Liver (tissue), 9 donors: Measurements from ENCODE around the gene MERTK. TPM values are rescaled to one million over a fixed set of nuclear protein-coding genes. Genes with fewer than 3 reads are reported as not detected.

Source experiments
- DNase-seq: peaks from one replicate; pipeline ENCODE4 v3.0.0-alpha.2; 2017; ENCODE audit warnings: low spot score
- H3K27ac ChIP-seq, 2 donors: one replicate each; pipeline ENCODE4 v1.7.0; 2013; ENCODE audit warnings: inconsistent platforms in 2 of 2, low read length in 2 of 2, control low read depth in 1 of 2, low read depth in 1 of 2, mild to moderate bottlenecking in 1 of 2
- H3K27me3 ChIP-seq, 4 donors: one replicate each; pipeline versions ENCODE4 v1.6.1 to v1.7.0; 2013; ENCODE audit warnings: low read length in 3 of 4, inconsistent platforms in 1 of 4, mild to moderate bottlenecking in 1 of 4, moderate library complexity in 1 of 4; ENCODE audit not compliant: control insufficient read depth in 4 of 4, insufficient read depth in 4 of 4
- H3K36me3 ChIP-seq, 4 donors: one replicate each; pipeline versions ENCODE4 v1.6.1 to v1.7.0; 2013; ENCODE audit warnings: low read length in 3 of 4, mild to moderate bottlenecking in 3 of 4, low read depth in 1 of 4, moderate library complexity in 1 of 4; ENCODE audit not compliant: control insufficient read depth in 4 of 4, insufficient read depth in 3 of 4
- H3K4me1 ChIP-seq, 4 donors: one replicate each; pipeline versions ENCODE4 v1.6.1 to v1.7.0; 2013; ENCODE audit warnings: low read length in 3 of 4, mild to moderate bottlenecking in 3 of 4, moderate library complexity in 1 of 4; ENCODE audit not compliant: control insufficient read depth in 4 of 4, insufficient read depth in 4 of 4
- H3K4me3 ChIP-seq, 3 donors: one replicate each; pipeline versions ENCODE4 v1.6.1 to v1.7.0; 2013; ENCODE audit warnings: low read length in 3 of 3, control low read depth in 1 of 3, low read depth in 1 of 3, mild to moderate bottlenecking in 1 of 3
- H3K9ac ChIP-seq, 2 donors: one replicate each; pipeline ENCODE4 v1.7.0; 2013; ENCODE audit warnings: low read length in 2 of 2, mild to moderate bottlenecking in 2 of 2, moderate library complexity in 2 of 2, control low read depth in 1 of 2, low read depth in 1 of 2
- H3K9me3 ChIP-seq, 4 donors: one replicate each; pipeline versions ENCODE4 v1.6.1 to v1.7.0; 2013; ENCODE audit warnings: low read length in 3 of 4; ENCODE audit not compliant: control insufficient read depth in 4 of 4
- EGR1 ChIP-seq, 2 donors: IDR thresholded peaks; 2 replicates each; pipeline ENCODE4 v1.6.1; 2016 to 2018; ENCODE audit warnings: antibody characterized with exemption in 2 of 2, low read depth in 2 of 2
- FOXA1 ChIP-seq: IDR thresholded peaks from 2 replicates; pipeline ENCODE4 v1.6.1; 2016; ENCODE audit warnings: antibody characterized with exemption
- FOXA2 ChIP-seq: IDR thresholded peaks from 2 replicates; pipeline ENCODE4 v1.6.1; 2016; ENCODE audit warnings: antibody characterized with exemption
- GABPA ChIP-seq, 2 donors: IDR thresholded peaks in 1 of 2; conservative IDR thresholded peaks in 1 of 2; 2 replicates each; pipeline ENCODE4 v1.6.1; 2016; ENCODE audit warnings: antibody characterized with exemption in 2 of 2, mild to moderate bottlenecking in 1 of 2, moderate library complexity in 1 of 2
- HNF4A ChIP-seq, 2 donors: conservative IDR thresholded peaks; 2 replicates each; pipeline ENCODE4 v1.6.1; 2016; ENCODE audit warnings: antibody characterized with exemption in 2 of 2, mild to moderate bottlenecking in 2 of 2
- HNF4G ChIP-seq: IDR thresholded peaks from 2 replicates; pipeline ENCODE4 v1.6.1; 2016; ENCODE audit warnings: antibody characterized with exemption
- JUND ChIP-seq, 2 donors: IDR thresholded peaks; 2 replicates each; pipeline ENCODE4 v1.6.1; 2016; ENCODE audit warnings: antibody characterized with exemption in 2 of 2
- NR2F2 ChIP-seq: IDR thresholded peaks from 2 replicates; pipeline ENCODE4 v1.6.1; 2016; ENCODE audit warnings: antibody characterized with exemption
- RAD21 ChIP-seq, 2 donors: IDR thresholded peaks; 2 replicates each; pipeline ENCODE4 v1.6.1; 2016; ENCODE audit warnings: antibody characterized with exemption in 2 of 2, mild to moderate bottlenecking in 2 of 2
- RXRA ChIP-seq, 2 donors: IDR thresholded peaks; 2 replicates each; pipeline ENCODE4 v1.6.1; 2017 to 2018; ENCODE audit warnings: antibody characterized with exemption in 2 of 2, mild to moderate bottlenecking in 1 of 2
- SP1 ChIP-seq: IDR thresholded peaks from 2 replicates; pipeline ENCODE4 v1.6.1; 2018; ENCODE audit warnings: antibody characterized with exemption, mild to moderate bottlenecking
- TAF1 ChIP-seq: conservative IDR thresholded peaks from 2 replicates; pipeline ENCODE4 v1.6.1; 2016; ENCODE audit warnings: antibody characterized with exemption, mild to moderate bottlenecking
- YY1 ChIP-seq: IDR thresholded peaks from 2 replicates; pipeline ENCODE4 v1.6.1; 2016; ENCODE audit warnings: antibody characterized with exemption, mild to moderate bottlenecking
- WGBS: extraction: QIAGEN DNeasy Blood & Tissue Kit; methylation state at CpG from one replicate; pipeline ENCODE4 v1.1.7; 2013; 5-methylcytosine and 5-hydroxymethylcytosine counted together
- polyA plus RNA-seq, 2 donors: library from polyadenylated mRNA; stranded (reverse) in 1 of 2; unstranded in 1 of 2; fragments of 200-250 nt in 1 of 2; fragments of >200 nt in 1 of 2; fragmentation: Nextera tagmentation in 1 of 2; extraction: Ambion mirVana in 1 of 2; gene quantifications; one replicate each; pipeline versions ENCODE4 v1.2.1 to v1.2.3, GENCODE V29; 2013 to 2015
- total RNA-seq, 2 donors: library from RNA; depleted of rRNA; stranded (reverse); fragments of >200 nt; gene quantifications; one replicate each; pipeline ENCODE4 v1.2.3, GENCODE V29; 2014
- TF ChIP-seq, protein P1 (sequence below): IDR thresholded peaks from 2 replicates; pipeline ENCODE4 v1.6.1; 2016; ENCODE audit warnings: antibody characterized with exemption
- TF ChIP-seq, protein P2 (sequence below): IDR thresholded peaks from 2 replicates; pipeline ENCODE4 v1.6.1; 2016; ENCODE audit warnings: antibody characterized with exemption
- TF ChIP-seq, protein P3 (sequence below): IDR thresholded peaks from 2 replicates; pipeline ENCODE4 v1.6.1; 2016; ENCODE audit warnings: antibody characterized with exemption
- TF ChIP-seq, protein P4 (sequence below): IDR thresholded peaks from 2 replicates; pipeline ENCODE4 v1.6.1; 2016; ENCODE audit warnings: antibody characterized with exemption, mild to moderate bottlenecking
- donor health status: healthy.
- donor health status: healthy.
- donor health status: healthy.
- donor health status: healthy.
- donor health status: healthy.

MERTK gene
- total and polyA plus RNA-seq, 4 donors: 6.3 to 34.1 (median 8.2) TPM

DNA sequence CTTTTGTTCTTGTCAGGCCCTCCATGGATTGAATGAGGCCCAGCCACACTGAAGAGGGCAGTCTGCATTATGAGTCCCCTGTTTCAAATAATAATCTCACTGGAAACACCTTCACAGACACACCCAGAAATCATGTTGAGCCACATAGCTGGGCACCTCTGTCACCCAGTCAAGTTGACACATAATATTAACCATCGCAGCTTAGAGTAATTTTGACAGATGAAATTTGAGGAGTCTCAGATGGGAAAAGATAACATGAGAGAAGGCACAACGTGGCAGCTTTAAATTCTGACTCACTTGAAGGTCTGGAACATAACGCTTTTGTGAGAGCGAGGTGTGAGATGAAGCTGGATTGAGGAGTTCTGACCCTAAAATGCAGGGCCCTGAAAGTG is 85.8 kb downstream of the MERTK start (continued):
- TF ChIP-seq YY1 (no peak), HNF4A (conservative IDR thresholded peaks at IDR 0.05) (no peak), FOXA2 (no peak), FOXA1 (no peak)

DNA sequence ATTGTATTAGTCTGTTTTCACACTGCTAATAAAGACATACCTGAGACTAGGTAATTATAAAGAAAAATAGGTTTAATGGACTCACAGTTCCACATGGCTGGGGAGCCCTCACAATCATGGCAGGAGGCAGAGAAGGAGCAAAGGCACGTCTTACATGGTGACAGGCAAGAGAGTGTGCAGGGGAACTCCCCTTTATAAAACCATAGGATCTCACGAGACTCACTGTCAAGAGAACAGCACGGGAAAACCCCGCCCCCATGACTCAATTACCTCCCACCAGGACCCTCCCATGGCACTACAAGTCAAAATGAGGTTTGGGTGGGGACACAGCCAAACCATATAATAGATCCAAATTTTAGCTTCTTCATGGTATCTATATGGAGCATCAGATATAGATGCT is 87.1 kb downstream of the MERTK start:
- Histone ChIP-seq H3K27me3 (no peaks in the 10 kb centered on the region), H3K9ac (no peak overlapping the region), H3K4me3 (no peak overlapping the region), H3K27ac (no peak overlapping the region), H3K36me3 (peaks cover 3 to 39% (median 30%) of the 10 kb centered on the region in 4 donors), H3K9me3 (no peaks in the 10 kb centered on the region), H3K4me1 (no peaks in the 10 kb centered on the region)
- TF ChIP-seq YY1 (no peak), NR2F2 (no peak), RAD21 (IDR thresholded peaks at IDR 0.05) (no peak)
- 90% methylated on average over 4 of the region's 4 CpGs for WGBS
- no peak for DNase-seq

DNA sequence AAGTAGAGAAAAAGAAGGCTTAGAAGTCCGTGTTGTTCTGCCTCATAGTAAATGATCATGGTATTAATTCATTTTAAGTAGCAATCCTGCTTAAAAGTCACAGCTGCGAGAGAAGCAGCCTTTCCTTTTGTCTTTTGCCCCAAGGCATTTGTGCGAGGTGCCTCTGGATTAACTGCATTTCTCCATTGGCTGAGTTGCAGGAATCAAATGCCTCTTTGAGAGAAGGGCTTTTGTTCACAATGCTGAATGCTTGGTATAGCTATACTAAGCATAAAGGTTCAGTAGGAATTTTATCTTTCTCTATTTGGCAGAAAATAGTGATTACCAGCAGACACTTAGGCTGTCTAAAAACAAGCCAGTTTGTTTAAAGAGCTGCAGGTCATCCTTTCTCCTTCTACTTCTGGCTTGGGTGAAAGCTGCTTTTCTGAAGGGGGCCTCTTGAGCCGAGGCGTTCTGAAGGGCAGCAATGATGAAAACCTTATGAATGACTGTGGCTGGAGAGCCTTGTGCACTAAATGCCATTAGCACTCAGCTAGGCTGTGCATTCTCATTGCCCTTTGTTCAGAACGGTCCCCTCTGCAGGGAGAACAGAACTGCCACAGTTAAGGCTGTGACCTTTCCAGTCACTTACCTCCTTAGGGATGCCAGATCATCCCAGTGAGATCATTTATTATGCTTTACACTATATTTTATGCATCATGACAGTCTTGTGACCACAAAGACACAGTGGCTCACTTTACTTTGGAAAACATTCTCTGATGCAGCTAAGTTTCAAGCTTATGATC is 87.9 kb downstream of the MERTK start:
- Histone ChIP-seq H3K4me3 (no peak overlapping the region), H3K9me3 (no peaks in the 10 kb centered on the region), H3K27ac (no peak overlapping the region), H3K36me3 (peaks cover 3 to 39% (median 30%) of the 10 kb centered on the region in 4 donors), H3K9ac (no peak overlapping the region), H3K27me3 (no peaks in the 10 kb centered on the region), H3K4me1 (no peaks in the 10 kb centered on the region)
- no peak for DNase-seq
- TF ChIP-seq EGR1 (IDR thresholded peaks at IDR 0.05; ENCODE audit: low read depth in 2 of 2): no peak
- TF ChIP-seq HNF4G: no peak
- no peak for TF ChIP-seq YY1
- TF ChIP-seq GABPA (IDR thresholded peaks at IDR 0.05 in 1 of 2, conservative IDR thresholded peaks at IDR 0.05 in 1 of 2): no peak
- TF ChIP-seq HNF4A (conservative IDR thresholded peaks at IDR 0.05): no peak
- TF ChIP-seq, protein P1, sequence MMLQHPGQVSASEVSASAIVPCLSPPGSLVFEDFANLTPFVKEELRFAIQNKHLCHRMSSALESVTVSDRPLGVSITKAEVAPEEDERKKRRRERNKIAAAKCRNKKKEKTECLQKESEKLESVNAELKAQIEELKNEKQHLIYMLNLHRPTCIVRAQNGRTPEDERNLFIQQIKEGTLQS: no peak
- TF ChIP-seq FOXA2: no peak
- TF ChIP-seq NR2F2: no peak
- TF ChIP-seq, protein P2, sequence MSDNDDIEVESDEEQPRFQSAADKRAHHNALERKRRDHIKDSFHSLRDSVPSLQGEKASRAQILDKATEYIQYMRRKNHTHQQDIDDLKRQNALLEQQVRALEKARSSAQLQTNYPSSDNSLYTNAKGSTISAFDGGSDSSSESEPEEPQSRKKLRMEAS: no peak
- TF ChIP-seq, protein P3, sequence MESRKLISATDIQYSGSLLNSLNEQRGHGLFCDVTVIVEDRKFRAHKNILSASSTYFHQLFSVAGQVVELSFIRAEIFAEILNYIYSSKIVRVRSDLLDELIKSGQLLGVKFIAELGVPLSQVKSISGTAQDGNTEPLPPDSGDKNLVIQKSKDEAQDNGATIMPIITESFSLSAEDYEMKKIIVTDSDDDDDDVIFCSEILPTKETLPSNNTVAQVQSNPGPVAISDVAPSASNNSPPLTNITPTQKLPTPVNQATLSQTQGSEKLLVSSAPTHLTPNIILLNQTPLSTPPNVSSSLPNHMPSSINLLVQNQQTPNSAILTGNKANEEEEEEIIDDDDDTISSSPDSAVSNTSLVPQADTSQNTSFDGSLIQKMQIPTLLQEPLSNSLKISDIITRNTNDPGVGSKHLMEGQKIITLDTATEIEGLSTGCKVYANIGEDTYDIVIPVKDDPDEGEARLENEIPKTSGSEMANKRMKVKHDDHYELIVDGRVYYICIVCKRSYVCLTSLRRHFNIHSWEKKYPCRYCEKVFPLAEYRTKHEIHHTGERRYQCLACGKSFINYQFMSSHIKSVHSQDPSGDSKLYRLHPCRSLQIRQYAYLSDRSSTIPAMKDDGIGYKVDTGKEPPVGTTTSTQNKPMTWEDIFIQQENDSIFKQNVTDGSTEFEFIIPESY: no peak
- TF ChIP-seq RXRA (IDR thresholded peaks at IDR 0.05): no peak
- TF ChIP-seq RAD21 (IDR thresholded peaks at IDR 0.05): no peak
- TF ChIP-seq SP1: no peak
- no peak for TF ChIP-seq JUND (IDR thresholded peaks at IDR 0.05)
- TF ChIP-seq, protein P4, sequence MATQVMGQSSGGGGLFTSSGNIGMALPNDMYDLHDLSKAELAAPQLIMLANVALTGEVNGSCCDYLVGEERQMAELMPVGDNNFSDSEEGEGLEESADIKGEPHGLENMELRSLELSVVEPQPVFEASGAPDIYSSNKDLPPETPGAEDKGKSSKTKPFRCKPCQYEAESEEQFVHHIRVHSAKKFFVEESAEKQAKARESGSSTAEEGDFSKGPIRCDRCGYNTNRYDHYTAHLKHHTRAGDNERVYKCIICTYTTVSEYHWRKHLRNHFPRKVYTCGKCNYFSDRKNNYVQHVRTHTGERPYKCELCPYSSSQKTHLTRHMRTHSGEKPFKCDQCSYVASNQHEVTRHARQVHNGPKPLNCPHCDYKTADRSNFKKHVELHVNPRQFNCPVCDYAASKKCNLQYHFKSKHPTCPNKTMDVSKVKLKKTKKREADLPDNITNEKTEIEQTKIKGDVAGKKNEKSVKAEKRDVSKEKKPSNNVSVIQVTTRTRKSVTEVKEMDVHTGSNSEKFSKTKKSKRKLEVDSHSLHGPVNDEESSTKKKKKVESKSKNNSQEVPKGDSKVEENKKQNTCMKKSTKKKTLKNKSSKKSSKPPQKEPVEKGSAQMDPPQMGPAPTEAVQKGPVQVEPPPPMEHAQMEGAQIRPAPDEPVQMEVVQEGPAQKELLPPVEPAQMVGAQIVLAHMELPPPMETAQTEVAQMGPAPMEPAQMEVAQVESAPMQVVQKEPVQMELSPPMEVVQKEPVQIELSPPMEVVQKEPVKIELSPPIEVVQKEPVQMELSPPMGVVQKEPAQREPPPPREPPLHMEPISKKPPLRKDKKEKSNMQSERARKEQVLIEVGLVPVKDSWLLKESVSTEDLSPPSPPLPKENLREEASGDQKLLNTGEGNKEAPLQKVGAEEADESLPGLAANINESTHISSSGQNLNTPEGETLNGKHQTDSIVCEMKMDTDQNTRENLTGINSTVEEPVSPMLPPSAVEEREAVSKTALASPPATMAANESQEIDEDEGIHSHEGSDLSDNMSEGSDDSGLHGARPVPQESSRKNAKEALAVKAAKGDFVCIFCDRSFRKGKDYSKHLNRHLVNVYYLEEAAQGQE: no peak
- TF ChIP-seq TAF1: no peak
- 73% methylated on average over 6 of the region's 6 CpGs for WGBS
